HCT116 (cell line): ENCODE measurements around the gene EEA1.

ENCODE experiments used
- CEBPB ChIP-seq: IDR thresholded peaks from 2 replicates; pipeline ENCODE4 v1.6.1; 2012; ENCODE audit warnings: low read depth
- CTCF ChIP-seq, 3 experiments: fragments of 200-600 bp in 1 of 3; sonication (generic) in 1 of 3; IDR thresholded peaks in 2 of 3; conservative IDR thresholded peaks in 1 of 3; 2 replicates each; pipeline ENCODE4 v1.5.1; 2012 to 2017; ENCODE audit warnings: low read depth in 2 of 3, low read length in 2 of 3, antibody characterized with exemption in 1 of 3, borderline replicate concordance in 1 of 3, control low read depth in 1 of 3, mild to moderate bottlenecking in 1 of 3, mixed read lengths in 1 of 3, mixed run types in 1 of 3, moderate library complexity in 1 of 3; ENCODE audit not compliant: insufficient read depth in 1 of 3
- EZH2 ChIP-seq: fragments of 200-600 bp; sonication (generic); IDR thresholded peaks from 2 replicates; pipeline ENCODE4 v1.6.1; 2017; ENCODE audit warnings: antibody characterized with exemption, mixed run types
- EZH2phosphoT487 ChIP-seq: fragments of 200-600 bp; IDR thresholded peaks from 2 replicates; pipeline ENCODE4 v1.6.1; 2018; ENCODE audit warnings: antibody characterized with exemption, borderline replicate concordance
- JUND ChIP-seq: IDR thresholded peaks from 2 replicates; pipeline ENCODE4 v1.6.1; 2012
- POLR2A ChIP-seq: IDR thresholded peaks from 2 replicates; pipeline ENCODE4 v1.7.0; 2011; ENCODE audit warnings: borderline replicate concordance; ENCODE audit not compliant: insufficient read depth, insufficient read length; ENCODE audit errors: extremely low read depth
- POLR2AphosphoS5 ChIP-seq: IDR thresholded peaks from 2 replicates; pipeline ENCODE4 v1.6.1; 2011; ENCODE audit warnings: mild to moderate bottlenecking, low read depth, low read length, moderate library complexity
- RAD21 ChIP-seq: IDR thresholded peaks from 2 replicates; pipeline ENCODE4 v1.6.1; 2012; ENCODE audit warnings: low read depth, mild to moderate bottlenecking
- TCF7L2 ChIP-seq: IDR thresholded peaks from 2 replicates; pipeline ENCODE4 v1.7.0; 2011; ENCODE audit warnings: borderline replicate concordance, inconsistent platforms; ENCODE audit not compliant: insufficient read depth, insufficient read length; ENCODE audit errors: extremely low read depth
- TF ChIP-seq, protein P1 (sequence below): IDR thresholded peaks from 2 replicates; pipeline ENCODE4 v1.6.1; 2012
- TF ChIP-seq, protein P2 (sequence below): IDR thresholded peaks from 2 replicates; pipeline ENCODE4 v1.6.1; 2012

DNA sequence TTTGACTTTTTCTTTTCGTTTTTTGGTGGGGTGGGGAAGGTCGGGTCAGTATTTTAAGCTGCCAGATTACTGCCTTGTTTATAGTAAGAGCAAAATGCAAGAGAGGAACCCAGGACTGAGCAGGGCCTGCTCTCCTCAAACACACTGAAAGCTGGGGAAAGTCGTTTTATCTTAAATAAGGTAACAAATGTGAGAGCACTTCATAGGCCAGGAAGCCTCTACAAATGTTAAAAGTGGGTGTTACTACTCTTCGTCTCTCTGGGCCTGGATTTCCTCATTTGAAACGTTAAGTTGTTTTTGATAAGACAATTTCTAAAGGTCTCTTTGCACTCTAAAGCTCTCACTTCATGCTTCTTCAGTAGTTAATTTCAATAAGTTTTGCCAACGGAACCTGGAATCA is 192.5 kb downstream of the EEA1 start:
- TF ChIP-seq EZH2phosphoT487 (no peak), JUND (no peak), RAD21 (no peak), CTCF (IDR thresholded peaks at IDR 0.05 in 2 of 3, conservative IDR thresholded peaks at IDR 0.05 in 1 of 3; ENCODE audit: borderline replicate concordance in 1 of 3, insufficient read depth in 1 of 3, low read depth in 2 of 3, low read length in 2 of 3) (no peak), CEBPB (no peak), POLR2A (no peak), POLR2AphosphoS5 (no peak), EZH2 (no peak), TCF7L2 (no peak)
- TF ChIP-seq, protein P1, sequence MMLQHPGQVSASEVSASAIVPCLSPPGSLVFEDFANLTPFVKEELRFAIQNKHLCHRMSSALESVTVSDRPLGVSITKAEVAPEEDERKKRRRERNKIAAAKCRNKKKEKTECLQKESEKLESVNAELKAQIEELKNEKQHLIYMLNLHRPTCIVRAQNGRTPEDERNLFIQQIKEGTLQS, result no peak
- TF ChIP-seq, protein P2, sequence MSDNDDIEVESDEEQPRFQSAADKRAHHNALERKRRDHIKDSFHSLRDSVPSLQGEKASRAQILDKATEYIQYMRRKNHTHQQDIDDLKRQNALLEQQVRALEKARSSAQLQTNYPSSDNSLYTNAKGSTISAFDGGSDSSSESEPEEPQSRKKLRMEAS, result no peak
